ENCODE measurements around the gene RHEX. TPM values are rescaled to one million over a fixed set of nuclear protein-coding genes. Genes with fewer than 3 reads are reported as not detected.

The RHEX gene
- total RNA-seq, 1 donor from 2014 or later, result 11.3 TPM

Other genes with a start within 250 kb of the RHEX start
- gene SLC41A1, start 240.0 kb upstream of the RHEX start, total RNA-seq, result 40.5 TPM
- 0.26 TPM for gene PM20D1, start 203.0 kb upstream of the RHEX start, total RNA-seq
- 1.3 TPM for gene SLC26A9, start 109.7 kb upstream of the RHEX start, total RNA-seq
- gene RAB7B, start 49.8 kb upstream of the RHEX start, total RNA-seq, result 18.7 TPM
- gene CTSE, start 29.3 kb upstream of the RHEX start, total RNA-seq, result 105 TPM
- gene AVPR1B, start 64.2 kb downstream of the RHEX start, total RNA-seq, result 0.40 TPM
- gene FAM72A, start 149.7 kb downstream of the RHEX start, total RNA-seq, result 2.0 TPM
- 49.2 TPM for gene SRGAP2, start 150.4 kb downstream of the RHEX start, total RNA-seq